ENCODE data around the gene BMPR1B.

DNA sequence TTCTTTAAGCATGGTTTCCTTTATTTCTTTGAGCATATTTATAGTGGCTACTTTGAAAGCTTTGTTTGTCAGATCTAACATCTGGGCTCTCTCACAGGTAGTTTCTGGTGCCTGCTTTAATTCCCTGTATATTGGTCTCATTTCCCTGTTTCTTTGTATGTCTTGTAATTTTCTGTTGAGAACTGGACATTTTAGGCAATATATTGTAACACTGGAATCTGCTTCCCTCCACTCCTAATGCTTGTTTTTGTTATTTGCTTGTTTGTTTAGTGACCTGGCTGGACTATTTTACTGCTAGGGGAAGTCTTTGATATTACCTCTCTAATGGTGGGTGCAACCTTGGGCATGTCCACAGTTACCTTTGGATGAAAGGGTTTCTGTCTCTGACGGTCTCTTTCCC is 25.0 kb downstream of the BMPR1B start:
- TF ChIP-seq POLR2A (IDR thresholded peaks at IDR 0.05) = no peak
- TF ChIP-seq, protein P1, sequence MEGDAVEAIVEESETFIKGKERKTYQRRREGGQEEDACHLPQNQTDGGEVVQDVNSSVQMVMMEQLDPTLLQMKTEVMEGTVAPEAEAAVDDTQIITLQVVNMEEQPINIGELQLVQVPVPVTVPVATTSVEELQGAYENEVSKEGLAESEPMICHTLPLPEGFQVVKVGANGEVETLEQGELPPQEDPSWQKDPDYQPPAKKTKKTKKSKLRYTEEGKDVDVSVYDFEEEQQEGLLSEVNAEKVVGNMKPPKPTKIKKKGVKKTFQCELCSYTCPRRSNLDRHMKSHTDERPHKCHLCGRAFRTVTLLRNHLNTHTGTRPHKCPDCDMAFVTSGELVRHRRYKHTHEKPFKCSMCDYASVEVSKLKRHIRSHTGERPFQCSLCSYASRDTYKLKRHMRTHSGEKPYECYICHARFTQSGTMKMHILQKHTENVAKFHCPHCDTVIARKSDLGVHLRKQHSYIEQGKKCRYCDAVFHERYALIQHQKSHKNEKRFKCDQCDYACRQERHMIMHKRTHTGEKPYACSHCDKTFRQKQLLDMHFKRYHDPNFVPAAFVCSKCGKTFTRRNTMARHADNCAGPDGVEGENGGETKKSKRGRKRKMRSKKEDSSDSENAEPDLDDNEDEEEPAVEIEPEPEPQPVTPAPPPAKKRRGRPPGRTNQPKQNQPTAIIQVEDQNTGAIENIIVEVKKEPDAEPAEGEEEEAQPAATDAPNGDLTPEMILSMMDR (IDR thresholded peaks at IDR 0.05) = no peak

Measured in right lobe of liver (tissue), 4 donors.